HG03378 (cell line): ENCODE results near the gene TRIML1.

Source experiments
- ATAC-seq: cut with Tn5 transposase; IDR thresholded peaks from one replicate; pipeline ENCODE4 v1.9.1; 2021; ENCODE audit warnings: mild to moderate bottlenecking, moderate library complexity; ENCODE audit not compliant: unreplicated experiment

TRIML1 gene

GRCh38 chr4:188139141-188139540 lies at the start of gene TRIML1:
TRIML1 (plus strand) TSS chr4:188139441; CDS start chr4:188139559, 118 bp downstream.
- ATAC-seq: no peak

- no peak for ATAC-seq
Observed at GRCh38 chr4:188092824-188093223, 46.4 kb upstream of the TRIML1 start.

GRCh38 chr4:188106454-188106853 lies 32.8 kb upstream of the TRIML1 start:
- ATAC-seq: no peak

GRCh38 chr4:188107931-188108843 lies 31.1 kb upstream of the TRIML1 start:
- no peak for ATAC-seq

- no peak for ATAC-seq
Observed at GRCh38 chr4:188109157-188109755, 30.0 kb upstream of the TRIML1 start, which contains the start of gene TRIML2. TRIML2 (minus strand) TSS chr4:188109603; CDS start chr4:188105368, 4,235 bp downstream.

- no peak for ATAC-seq
Observed at GRCh38 chr4:188110036-188110435, 29.2 kb upstream of the TRIML1 start.

- ATAC-seq: no peak
Observed at GRCh38 chr4:188110741-188111471, 28.3 kb upstream of the TRIML1 start.

- ATAC-seq: no peak
Observed at GRCh38 chr4:188111955-188112354, 27.3 kb upstream of the TRIML1 start.

GRCh38 chr4:188113156-188113555 lies 26.1 kb upstream of the TRIML1 start:
- no peak for ATAC-seq

- no peak for ATAC-seq
Observed at GRCh38 chr4:188117631-188118324, 21.5 kb upstream of the TRIML1 start.

GRCh38 chr4:188121530-188121929 lies 17.7 kb upstream of the TRIML1 start:
- no peak for ATAC-seq

- no peak for ATAC-seq
Observed at GRCh38 chr4:188127214-188127874, 11.9 kb upstream of the TRIML1 start.

- ATAC-seq: no peak
Observed at GRCh38 chr4:188130355-188130754, 8.9 kb upstream of the TRIML1 start.

GRCh38 chr4:188132232-188132631 lies 7.0 kb upstream of the TRIML1 start:
- no peak for ATAC-seq

- no peak for ATAC-seq
Observed at GRCh38 chr4:188138227-188138626, 1.0 kb upstream of the TRIML1 start.

GRCh38 chr4:188139671-188140070 lies 430 bp downstream of the TRIML1 start:
- ATAC-seq: no peak

GRCh38 chr4:188143731-188144130 lies 4.5 kb downstream of the TRIML1 start:
- no peak for ATAC-seq

- ATAC-seq: no peak
Observed at GRCh38 chr4:188145601-188146000, 6.4 kb downstream of the TRIML1 start.

GRCh38 chr4:188146618-188147017 lies 7.4 kb downstream of the TRIML1 start:
- ATAC-seq: no peak

GRCh38 chr4:188147176-188147575 lies 7.9 kb downstream of the TRIML1 start:
- no peak for ATAC-seq
